Fibroblast of skin of left quadriceps (primary cell): ENCODE results near the gene IGSF10.
A peak's percentile ranks its signal among the peaks of the same experiment; 100 is the strongest.

ENCODE experiments used
- DNase-seq, 2 experiments: peaks; one replicate each; pipeline ENCODE4 v3.0.0-alpha.2; 2013; ENCODE audit warnings: low read depth in 2 of 2

Gene IGSF10

DNA sequence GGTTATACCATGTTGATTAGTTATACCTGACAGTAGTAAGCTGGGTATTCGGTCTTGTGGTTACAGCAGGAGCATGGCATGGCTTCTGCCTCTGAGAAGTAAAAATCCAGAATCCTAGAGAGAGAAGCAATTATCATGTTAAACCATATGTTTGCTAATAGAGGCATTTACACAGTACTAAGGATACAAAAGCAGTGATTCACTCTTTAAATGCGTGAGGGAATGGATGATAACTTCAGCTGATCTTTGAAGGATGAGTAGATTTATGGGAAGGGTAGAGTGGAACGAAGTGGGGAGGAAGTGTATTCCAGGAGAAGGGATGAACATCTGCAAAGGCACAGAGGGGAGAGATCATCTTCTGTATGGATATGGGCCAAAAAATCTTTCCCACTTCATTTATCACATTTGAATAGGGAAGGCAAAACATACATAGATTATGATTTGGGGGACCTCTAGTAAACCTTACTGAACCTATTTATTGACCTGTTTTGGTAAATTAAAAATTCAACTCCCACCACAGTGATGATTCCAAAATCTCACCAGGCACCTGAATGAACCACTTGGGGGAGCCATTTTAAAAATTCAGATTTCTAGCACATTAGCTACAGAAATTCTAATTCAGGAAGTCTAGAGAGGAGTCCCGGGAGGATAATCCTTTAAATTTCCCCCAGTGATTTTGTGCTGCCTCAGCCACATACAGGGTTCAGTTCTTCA lies 35.1 kb downstream of the IGSF10 start:
- DNase-seq, result peak; percentile 59 to 62

DNA sequence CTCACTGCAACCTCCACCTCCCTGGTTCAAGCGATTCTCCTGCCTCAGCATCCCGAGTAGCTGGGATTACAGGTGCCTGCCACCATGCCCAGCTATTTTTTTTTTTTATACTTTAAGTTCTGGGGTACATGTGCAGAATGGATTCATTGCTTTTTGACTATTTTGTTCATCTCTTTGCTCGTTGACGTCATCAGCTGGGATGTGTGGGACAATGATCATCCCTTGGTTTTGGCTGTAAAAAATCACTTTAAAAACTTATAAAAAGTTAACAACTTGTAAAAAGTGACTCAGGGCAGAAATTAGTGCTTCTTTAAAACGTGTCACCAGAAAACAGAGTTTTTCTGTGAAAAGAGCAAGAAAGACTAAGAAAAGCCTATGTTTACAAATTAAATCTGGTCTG lies 37.8 kb downstream of the IGSF10 start:
- DNase-seq, result no peak

DNA sequence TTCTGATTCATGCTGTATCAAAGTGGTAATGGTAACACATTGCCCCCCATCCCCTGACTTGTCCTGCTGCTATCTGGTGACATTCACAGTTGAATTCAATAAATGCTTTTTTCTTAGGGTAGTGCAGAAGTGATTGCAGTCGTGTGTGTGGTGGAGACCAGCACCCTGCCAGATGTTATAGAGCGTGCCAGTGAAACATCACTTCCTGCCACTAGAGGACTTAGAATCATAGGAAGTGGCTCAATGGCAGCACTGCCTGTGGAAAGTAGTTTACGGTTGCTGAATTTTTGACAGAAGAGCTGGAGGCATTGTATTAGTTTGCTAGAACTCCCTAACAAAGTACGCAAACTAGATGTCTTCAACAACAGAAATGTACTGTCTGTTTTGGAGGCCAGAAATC lies 38.9 kb downstream of the IGSF10 start:
- DNase-seq, result no peak

DNA sequence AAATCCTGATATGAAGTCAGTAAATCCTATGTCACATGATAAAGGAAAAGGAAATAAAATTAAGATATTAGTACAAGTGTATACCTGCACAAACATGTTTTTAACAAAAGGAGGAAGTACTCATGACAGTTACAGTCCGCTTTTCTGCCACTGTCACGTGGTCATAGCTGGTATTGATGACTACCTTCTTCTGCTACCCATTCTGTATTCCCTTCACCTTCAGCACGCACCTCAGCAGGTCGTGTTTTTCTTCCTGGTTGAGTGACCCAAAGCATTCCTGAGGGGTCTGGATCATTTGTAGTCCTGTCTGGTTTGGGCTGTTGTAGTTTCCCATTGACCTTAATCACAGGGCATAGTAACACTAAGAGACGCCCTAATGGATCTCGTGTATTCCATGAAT lies 41.1 kb downstream of the IGSF10 start:
- no peak for DNase-seq

DNA sequence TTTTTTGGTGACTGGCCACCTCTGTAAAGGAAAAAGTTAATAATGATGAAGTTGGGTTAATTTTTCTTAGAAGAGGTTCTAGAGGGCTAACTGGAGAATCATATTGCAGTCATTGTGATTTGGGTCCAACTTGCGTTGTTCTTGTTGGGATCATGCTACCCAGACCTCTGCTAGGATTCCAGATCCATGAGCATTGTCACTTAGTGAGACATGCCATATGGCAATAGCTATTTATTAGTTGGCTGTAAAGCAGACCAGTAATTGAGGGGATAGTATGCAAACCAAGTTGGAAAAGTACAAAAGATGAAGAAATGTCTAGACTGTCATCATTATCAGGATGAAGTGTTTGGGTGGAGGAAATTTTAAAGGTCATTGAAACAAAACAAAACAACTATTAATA lies 45.6 kb downstream of the IGSF10 start:
- DNase-seq, result no peak

DNA sequence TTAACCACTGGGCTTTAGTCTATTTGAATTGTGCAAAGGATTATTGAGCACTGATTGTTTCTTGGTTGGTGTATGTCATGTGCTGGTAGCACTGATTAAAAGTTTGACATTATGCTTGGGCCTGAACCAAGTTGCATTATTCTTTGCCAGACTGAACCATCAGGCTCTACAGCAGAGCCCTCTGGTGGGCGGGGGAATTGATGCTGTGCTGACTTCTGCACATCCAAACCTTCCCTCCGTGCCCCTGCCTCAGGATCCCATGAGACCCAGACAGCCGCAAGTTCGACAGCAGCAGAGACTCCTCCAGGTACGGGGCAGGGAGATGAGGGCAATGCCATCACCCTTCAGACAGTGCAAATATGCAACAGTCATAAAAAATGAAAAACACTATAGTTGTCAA lies 47.9 kb downstream of the IGSF10 start:
- DNase-seq, result no peak
